Endodermal cell (in vitro differentiated cells): Measurements from ENCODE around the gene ERO1A. TPM values are rescaled to one million over a fixed set of nuclear protein-coding genes. Genes with fewer than 3 reads are reported as not detected.

ENCODE experiments used
- DNase-seq: peaks from one replicate; pipeline ENCODE4 v3.0.0-alpha.2; 2017
- H3K27ac ChIP-seq: 2 replicates; pipeline ENCODE4 v1.5.1; 2013; ENCODE audit warnings: mild to moderate bottlenecking, low read depth, low read length, moderate library complexity
- H3K27me3 ChIP-seq: 2 replicates; pipeline ENCODE4 v1.6.1; 2013; ENCODE audit warnings: mild to moderate bottlenecking, low read length, moderate library complexity; ENCODE audit not compliant: insufficient read depth, control insufficient read depth, poor library complexity, severe bottlenecking
- H3K36me3 ChIP-seq: 2 replicates; pipeline ENCODE4 v1.7.0; 2013; ENCODE audit warnings: mild to moderate bottlenecking, low read length, moderate library complexity; ENCODE audit not compliant: control insufficient read depth, insufficient read depth
- H3K4me1 ChIP-seq: one replicate; pipeline ENCODE4 v1.7.0; 2013; ENCODE audit warnings: low read length; ENCODE audit not compliant: control insufficient read depth, insufficient read depth
- H3K4me3 ChIP-seq: 2 replicates; pipeline ENCODE4 v1.5.1; 2013; ENCODE audit warnings: mild to moderate bottlenecking, low read length, moderate library complexity
- H3K9ac ChIP-seq: 2 replicates; pipeline ENCODE4 v1.6.1; 2013; ENCODE audit warnings: mild to moderate bottlenecking, low read length, moderate library complexity; ENCODE audit not compliant: poor library complexity, severe bottlenecking; ENCODE audit errors: extremely low read depth
- H3K9me3 ChIP-seq: 2 replicates; pipeline ENCODE4 v1.6.1; 2013; ENCODE audit warnings: mild to moderate bottlenecking, low read length, moderate library complexity; ENCODE audit not compliant: control insufficient read depth
- H3K27ac Mint-ChIP-seq: 2 replicates; pipeline ENCODE4 v1.8.0; 2020; ENCODE audit warnings: mixed read lengths
- H3K27me3 Mint-ChIP-seq: 2 replicates; pipeline ENCODE4 v1.8.0; 2021; ENCODE audit warnings: mild to moderate bottlenecking, mixed read lengths; ENCODE audit not compliant: insufficient read depth
- H3K36me3 Mint-ChIP-seq: 2 replicates; pipeline ENCODE4 v1.8.0; 2020; ENCODE audit warnings: low read depth, mixed read lengths
- H3K4me1 Mint-ChIP-seq: 2 replicates; pipeline ENCODE4 v1.8.0; 2020; ENCODE audit warnings: mixed read lengths
- H3K4me3 Mint-ChIP-seq: 2 replicates; pipeline ENCODE4 v1.8.0; 2020; ENCODE audit warnings: mild to moderate bottlenecking, moderate library complexity, mixed read lengths
- H3K9me3 Mint-ChIP-seq: 2 replicates; pipeline ENCODE4 v1.8.0; 2020; ENCODE audit warnings: mild to moderate bottlenecking, mixed read lengths
- WGBS, 2 experiments: methylation state at CpG; one replicate each; pipeline versions ENCODE4 v1.1.5 to v1.1.7; 2013; ENCODE audit warnings: missing lambda C conversion rate in 2 of 2, mixed read lengths in 1 of 2; ENCODE audit not compliant: insufficient coverage in 1 of 2, insufficient read length in 1 of 2; 5-methylcytosine and 5-hydroxymethylcytosine counted together
- total RNA-seq, 2 donors: library from RNA; stranded (reverse); fragmentation: NEBNext Ultra II Directional in 1 of 2; extraction: Animal tissue kit (Norgen Biotek cat#: 25700) in 1 of 2; gene quantifications; 2 replicates in 1 of 2; 3 replicates in 1 of 2; pipeline ENCODE4 v1.2.1, GENCODE V29; 2021
- TF ChIP-seq, protein P1 (sequence below): fragments of 200-600 bp; sonication (generic); conservative IDR thresholded peaks from 2 replicates; pipeline ENCODE4 v1.5.0; 2021; ENCODE audit warnings: antibody characterized with exemption, mild to moderate bottlenecking

The ERO1A gene
- total RNA-seq, 2 donors from 2014 or later = 44.5 to 60.8 TPM

DNA sequence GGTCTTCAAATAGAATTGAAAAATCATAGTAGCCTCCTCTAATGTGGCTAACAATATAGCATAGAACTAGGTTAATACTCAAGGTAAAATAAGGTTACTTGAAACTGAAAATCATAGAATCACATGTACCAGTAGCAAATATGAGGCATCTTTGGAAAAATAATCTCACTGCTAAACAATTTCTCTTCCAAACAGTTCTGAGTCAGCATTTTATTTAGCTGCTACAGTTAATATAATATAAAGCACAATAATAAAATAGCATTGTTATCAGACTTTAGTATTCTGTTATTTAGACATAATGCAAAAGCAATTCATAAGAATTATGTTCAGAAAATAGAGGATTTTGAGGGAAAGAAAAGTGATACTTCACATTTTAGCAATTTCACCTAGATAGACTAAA lies 35.0 kb downstream of the ERO1A start:
- peaks cover 3% of the 10 kb centered on the region for H3K4me1 ChIP-seq
- no peak overlapping the region for H3K9ac ChIP-seq
- Mint-ChIP-seq H3K27me3 (no peaks in the 10 kb centered on the region), H3K27ac (no peak overlapping the region), H3K4me1 (peaks cover 16% of the 10 kb centered on the region), H3K4me3 (no peak overlapping the region), H3K9me3 (peaks cover 8% of the 10 kb centered on the region), H3K36me3 (peaks cover 18% of the 10 kb centered on the region)
- no peak overlapping the region for H3K27ac ChIP-seq
- peaks cover 13% of the 10 kb centered on the region for H3K9me3 ChIP-seq
- no peak overlapping the region for H3K4me3 ChIP-seq
- H3K27me3 ChIP-seq = no peaks in the 10 kb centered on the region
- H3K36me3 ChIP-seq = peaks cover 23% of the 10 kb centered on the region
- no peak for DNase-seq
- TF ChIP-seq, protein P1, sequence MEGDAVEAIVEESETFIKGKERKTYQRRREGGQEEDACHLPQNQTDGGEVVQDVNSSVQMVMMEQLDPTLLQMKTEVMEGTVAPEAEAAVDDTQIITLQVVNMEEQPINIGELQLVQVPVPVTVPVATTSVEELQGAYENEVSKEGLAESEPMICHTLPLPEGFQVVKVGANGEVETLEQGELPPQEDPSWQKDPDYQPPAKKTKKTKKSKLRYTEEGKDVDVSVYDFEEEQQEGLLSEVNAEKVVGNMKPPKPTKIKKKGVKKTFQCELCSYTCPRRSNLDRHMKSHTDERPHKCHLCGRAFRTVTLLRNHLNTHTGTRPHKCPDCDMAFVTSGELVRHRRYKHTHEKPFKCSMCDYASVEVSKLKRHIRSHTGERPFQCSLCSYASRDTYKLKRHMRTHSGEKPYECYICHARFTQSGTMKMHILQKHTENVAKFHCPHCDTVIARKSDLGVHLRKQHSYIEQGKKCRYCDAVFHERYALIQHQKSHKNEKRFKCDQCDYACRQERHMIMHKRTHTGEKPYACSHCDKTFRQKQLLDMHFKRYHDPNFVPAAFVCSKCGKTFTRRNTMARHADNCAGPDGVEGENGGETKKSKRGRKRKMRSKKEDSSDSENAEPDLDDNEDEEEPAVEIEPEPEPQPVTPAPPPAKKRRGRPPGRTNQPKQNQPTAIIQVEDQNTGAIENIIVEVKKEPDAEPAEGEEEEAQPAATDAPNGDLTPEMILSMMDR = no peak

DNA sequence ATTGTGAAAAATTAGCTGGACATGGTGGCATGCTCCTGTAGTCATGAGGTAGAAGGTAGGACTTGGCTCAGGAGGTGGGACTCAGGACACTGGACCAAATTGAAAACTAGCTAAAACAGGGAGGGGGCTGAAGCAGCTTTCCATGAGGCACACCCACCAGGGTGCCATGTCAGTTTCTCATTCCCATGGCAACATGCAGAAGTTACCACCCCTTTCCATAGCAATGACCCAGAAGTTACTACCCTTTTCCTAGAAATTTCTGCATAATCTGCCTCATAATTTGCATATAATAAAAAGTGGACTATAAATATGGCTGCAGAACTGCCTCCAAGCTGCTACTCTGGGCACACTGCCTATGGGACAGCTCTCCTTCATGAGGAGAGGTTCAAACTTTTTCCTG lies 38.5 kb downstream of the ERO1A start:
- TF ChIP-seq, protein P1 = no peak
- H3K4me3 ChIP-seq = no peak overlapping the region
- H3K9ac ChIP-seq = no peak overlapping the region
- H3K9me3 ChIP-seq = peaks cover 13% of the 10 kb centered on the region
- no peak overlapping the region for H3K27ac Mint-ChIP-seq
- H3K27ac ChIP-seq = no peak overlapping the region
- peaks cover 8% of the 10 kb centered on the region for H3K9me3 Mint-ChIP-seq
- no peaks in the 10 kb centered on the region for H3K27me3 Mint-ChIP-seq
- H3K4me3 Mint-ChIP-seq = no peak overlapping the region
- peaks cover 26% of the 10 kb centered on the region for H3K36me3 Mint-ChIP-seq
- H3K27me3 ChIP-seq = no peaks in the 10 kb centered on the region
- peaks cover 30% of the 10 kb centered on the region for H3K36me3 ChIP-seq
- H3K4me1 Mint-ChIP-seq = peaks cover 4% of the 10 kb centered on the region
- H3K4me1 ChIP-seq = no peaks in the 10 kb centered on the region
- DNase-seq = no peak

DNA sequence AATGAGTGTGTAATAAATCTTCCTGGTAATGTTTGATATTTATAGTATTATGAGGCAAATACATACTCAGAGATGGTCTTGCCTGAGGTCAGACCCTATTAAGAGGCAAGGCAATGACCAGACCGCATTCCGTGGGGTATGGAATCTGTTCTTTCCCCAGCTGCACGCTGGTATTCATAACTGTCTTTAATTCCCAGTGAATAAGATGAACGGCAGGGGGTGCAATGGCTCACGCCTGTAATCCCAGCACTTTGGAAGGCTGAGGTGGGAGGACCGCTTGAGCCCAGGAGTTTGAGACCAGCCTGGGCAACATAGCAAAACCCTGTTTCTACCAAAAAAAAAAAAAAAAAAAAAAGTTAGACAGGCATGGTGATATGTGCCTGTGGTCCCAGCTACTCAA lies 44.6 kb downstream of the ERO1A start:
- TF ChIP-seq, protein P1 = no peak
- no peak for DNase-seq
- H3K9me3 ChIP-seq = no peaks in the 10 kb centered on the region
- Mint-ChIP-seq H3K4me3 (no peak overlapping the region), H3K36me3 (peaks cover 30% of the 10 kb centered on the region), H3K27ac (no peak overlapping the region), H3K9me3 (no peaks in the 10 kb centered on the region), H3K27me3 (no peaks in the 10 kb centered on the region), H3K4me1 (peaks cover 3% of the 10 kb centered on the region)
- no peak overlapping the region for H3K9ac ChIP-seq
- no peak overlapping the region for H3K4me3 ChIP-seq
- no peak overlapping the region for H3K27ac ChIP-seq
- H3K27me3 ChIP-seq = no peaks in the 10 kb centered on the region
- H3K4me1 ChIP-seq = no peaks in the 10 kb centered on the region
- peaks cover 30% of the 10 kb centered on the region for H3K36me3 ChIP-seq
- 80 to 93% methylated on average over 2 to 6 of the region's 6 CpGs for WGBS, 2 experiments
